A549 treated with AZD9567 at 1 μM for 4 hours (cell line): ENCODE measurements around the gene STAMBPL1. TPM values are rescaled to one million over a fixed set of nuclear protein-coding genes. Genes with fewer than 3 reads are reported as not detected.

ENCODE experiments used
- total RNA-seq: library from RNA; stranded (reverse); fragments of 200-300 nt; extraction: Qiagen RNA extraction; gene quantifications from 5 replicates; pipeline ENCODE4 v1.2.3, GENCODE V29; 2022; ENCODE audit not compliant: insufficient read depth

STAMBPL1 gene
- 20.9 to 27.3 TPM (median 23.4 TPM) in 5 replicates for total RNA-seq

GRCh38 chr10:88879534-88880281 is at the start of gene STAMBPL1:
STAMBPL1 (plus strand) TSS chr10:88880245; CDS start chr10:88901709, 21,464 bp downstream.

GRCh38 chr10:88851706-88852105 is 28.3 kb upstream of the STAMBPL1 start, which contains the start of gene ANKRD22:
ANKRD22 (minus strand) TSS chr10:88851844; CDS start chr10:88851607, 237 bp downstream.

DNA sequence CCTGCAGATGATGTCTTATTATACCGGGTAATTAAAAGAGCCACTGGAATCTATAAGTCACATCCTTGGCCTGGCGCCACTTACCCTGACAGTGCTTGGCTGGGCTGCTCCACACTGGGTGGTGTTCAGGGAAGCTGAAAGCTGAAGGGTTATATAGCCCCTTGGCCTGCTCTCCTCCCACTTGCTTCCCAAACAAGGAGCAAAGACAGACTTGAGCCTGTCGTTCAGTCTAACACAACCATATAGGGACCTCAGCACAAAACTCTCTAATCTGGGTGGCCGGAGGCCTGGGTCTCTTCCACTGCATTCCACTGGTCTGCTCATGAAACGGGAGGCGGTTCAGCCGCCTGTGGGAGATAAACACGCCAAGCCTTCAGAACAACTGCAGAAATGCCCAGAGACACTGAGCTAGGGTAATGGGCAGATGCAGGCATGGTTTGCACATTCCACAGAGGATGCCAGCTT is 72.6 kb downstream of the STAMBPL1 start, which contains the start of gene ACTA2:
Gene ACTA2, minus strand, starts transcription at position 127 of the 465 bp plus-strand sequence. CDS start 3,843 bp downstream, outside the sequence.

Other genes with a start within 250 kb of the STAMBPL1 start
- not detected in 5 replicates for gene LIPF, start 215.8 kb upstream of the STAMBPL1 start, total RNA-seq
- gene LIPK, start 174.0 kb upstream of the STAMBPL1 start, total RNA-seq = not detected in 5 replicates
- not detected in 5 replicates for gene LIPN, start 120.2 kb upstream of the STAMBPL1 start, total RNA-seq
- not detected in 5 replicates for gene LIPM, start 77.5 kb upstream of the STAMBPL1 start, total RNA-seq
- gene ANKRD22, start 28.4 kb upstream of the STAMBPL1 start, total RNA-seq = 0.12 to 0.26 TPM (median 0.20 TPM) in 4 of 5 replicates, not detected in the other
- 17.4 to 22.7 TPM (median 18.2 TPM) in 5 replicates for gene ACTA2, start 72.5 kb downstream of the STAMBPL1 start, total RNA-seq
- gene FAS, start 110.6 kb downstream of the STAMBPL1 start, total RNA-seq = 29.4 to 38.1 TPM (median 29.7 TPM) in 5 replicates